IMR-90 (cell line): Measurements from ENCODE around the gene TCEAL3.

Experiments used
- POLR2A ChIP-seq: IDR thresholded peaks from 2 replicates; pipeline ENCODE4 v1.6.1; 2012; ENCODE audit warnings: mild to moderate bottlenecking, low read depth, low read length
- TF ChIP-seq, protein P1 (sequence below): conservative IDR thresholded peaks from 2 replicates; pipeline ENCODE4 v1.5.1; 2012; ENCODE audit warnings: mild to moderate bottlenecking, low read depth, low read length, improper control_type of control experiment

GRCh38 chrX:103573202-103573601 lies 34.6 kb upstream of the TCEAL3 start:
- TF ChIP-seq, protein P1, sequence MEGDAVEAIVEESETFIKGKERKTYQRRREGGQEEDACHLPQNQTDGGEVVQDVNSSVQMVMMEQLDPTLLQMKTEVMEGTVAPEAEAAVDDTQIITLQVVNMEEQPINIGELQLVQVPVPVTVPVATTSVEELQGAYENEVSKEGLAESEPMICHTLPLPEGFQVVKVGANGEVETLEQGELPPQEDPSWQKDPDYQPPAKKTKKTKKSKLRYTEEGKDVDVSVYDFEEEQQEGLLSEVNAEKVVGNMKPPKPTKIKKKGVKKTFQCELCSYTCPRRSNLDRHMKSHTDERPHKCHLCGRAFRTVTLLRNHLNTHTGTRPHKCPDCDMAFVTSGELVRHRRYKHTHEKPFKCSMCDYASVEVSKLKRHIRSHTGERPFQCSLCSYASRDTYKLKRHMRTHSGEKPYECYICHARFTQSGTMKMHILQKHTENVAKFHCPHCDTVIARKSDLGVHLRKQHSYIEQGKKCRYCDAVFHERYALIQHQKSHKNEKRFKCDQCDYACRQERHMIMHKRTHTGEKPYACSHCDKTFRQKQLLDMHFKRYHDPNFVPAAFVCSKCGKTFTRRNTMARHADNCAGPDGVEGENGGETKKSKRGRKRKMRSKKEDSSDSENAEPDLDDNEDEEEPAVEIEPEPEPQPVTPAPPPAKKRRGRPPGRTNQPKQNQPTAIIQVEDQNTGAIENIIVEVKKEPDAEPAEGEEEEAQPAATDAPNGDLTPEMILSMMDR = no peak
- TF ChIP-seq POLR2A = no peak
